CD4-positive, alpha-beta T cell treated with Interleukin-15 for 4 hours (primary cell): ENCODE results near the gene MGAT4A.

Experiments
- DNase-seq: peaks from one replicate; pipeline ENCODE4 v3.0.0-alpha.2; 2020; ENCODE audit warnings: low spot score

The MGAT4A gene

GRCh38 chr2:98572676-98573075, 158.3 kb downstream of the MGAT4A start:
- DNase-seq: no peak

GRCh38 chr2:98572211-98572610, 158.7 kb downstream of the MGAT4A start:
- no peak for DNase-seq

GRCh38 chr2:98571796-98572195, 159.1 kb downstream of the MGAT4A start:
- no peak for DNase-seq

- DNase-seq: no peak
Observed at GRCh38 chr2:98571121-98571701, 159.7 kb downstream of the MGAT4A start.

- DNase-seq: no peak
Observed at GRCh38 chr2:98570356-98570755, 160.6 kb downstream of the MGAT4A start.

GRCh38 chr2:98569915-98570314, 161.0 kb downstream of the MGAT4A start:
- no peak for DNase-seq

- peak; percentile 64 for DNase-seq
Observed at GRCh38 chr2:98569197-98569793, 161.6 kb downstream of the MGAT4A start.
